ENCODE data around the gene FBXO41. TPM values are rescaled to one million over a fixed set of nuclear protein-coding genes. Genes with fewer than 3 reads are reported as not detected.
A peak's percentile ranks its signal among the peaks of the same experiment; 100 is the strongest.

FBXO41 gene
- total RNA-seq, 4 donors from 2014 or later: 0.29 to 5.6 (median 1.6) TPM

GRCh38 chr2:73212448-73213176 lies 71.7 kb downstream of the FBXO41 start:
- TF ChIP-seq CTCF (IDR thresholded peaks at IDR 0.05): peak; percentile 67 to 84 (median 74)
- no peak for TF ChIP-seq POLR2A (IDR thresholded peaks at IDR 0.05)
- DNase-seq: peak; percentile 42 to 56
- H3K4me3 ChIP-seq: no peak overlapping the region
- H3K9me3 ChIP-seq: no peaks in the 10 kb centered on the region
- H3K27me3 ChIP-seq: no peaks in the 10 kb centered on the region
- intact Hi-C loops (cut with DNase I; ENCODE audit: low total_unique reads): no loop called here
- no peak overlapping the region for H3K27ac ChIP-seq
- H3K4me1 ChIP-seq: no peaks in the 10 kb centered on the region
- no peaks in the 10 kb centered on the region for H3K36me3 ChIP-seq

- Histone ChIP-seq H3K36me3 (no peaks in the 10 kb centered on the region), H3K4me3 (no peak overlapping the region), H3K27me3 (no peaks in the 10 kb centered on the region), H3K9me3 (no peaks in the 10 kb centered on the region), H3K4me1 (no peaks in the 10 kb centered on the region), H3K27ac (no peak overlapping the region)
- TF ChIP-seq CTCF (IDR thresholded peaks at IDR 0.05): no peak
- no peak for TF ChIP-seq POLR2A (IDR thresholded peaks at IDR 0.05)
- intact Hi-C loops (cut with DNase I; ENCODE audit: low total_unique reads): no loop called here
- no peak for DNase-seq
These were observed 72.2 kb downstream of the FBXO41 start for GRCh38 chr2:73212098-73212447.

GRCh38 chr2:73210696-73211095 lies 73.6 kb downstream of the FBXO41 start:
- intact Hi-C loops (cut with DNase I; ENCODE audit: low total_unique reads): no loop called here
- no peaks in the 10 kb centered on the region for H3K4me1 ChIP-seq

GRCh38 chr2:73210019-73210418 lies 74.3 kb downstream of the FBXO41 start:
- Histone ChIP-seq H3K36me3 (no peaks in the 10 kb centered on the region), H3K27ac (no peak overlapping the region), H3K4me1 (no peaks in the 10 kb centered on the region), H3K4me3 (no peak overlapping the region), H3K27me3 (peaks cover 0 to 11% of the 10 kb centered on the region in 2 donors), H3K9me3 (no peaks in the 10 kb centered on the region)
- no peak for TF ChIP-seq CTCF (IDR thresholded peaks at IDR 0.05)
- no peak for TF ChIP-seq POLR2A (IDR thresholded peaks at IDR 0.05)
- no peak for DNase-seq
- intact Hi-C loops (cut with DNase I; ENCODE audit: low total_unique reads): no loop called here

More at GRCh38 chr2:73210696-73211095, 73.6 kb downstream of the FBXO41 start:
- H3K27ac ChIP-seq: no peak overlapping the region
- H3K4me3 ChIP-seq: no peak overlapping the region
- no peaks in the 10 kb centered on the region for H3K9me3 ChIP-seq
- no peaks in the 10 kb centered on the region for H3K36me3 ChIP-seq
- peaks cover 0 to 5% of the 10 kb centered on the region in 2 donors for H3K27me3 ChIP-seq
- no peak for TF ChIP-seq POLR2A (IDR thresholded peaks at IDR 0.05)
- no peak for TF ChIP-seq CTCF (IDR thresholded peaks at IDR 0.05)
- DNase-seq: no peak

GRCh38 chr2:73208258-73208657 lies 76.0 kb downstream of the FBXO41 start:
- Histone ChIP-seq H3K9me3 (no peaks in the 10 kb centered on the region), H3K4me3 (no peak overlapping the region), H3K27ac (no peak overlapping the region), H3K4me1 (no peaks in the 10 kb centered on the region), H3K27me3 (peaks cover 0 to 18% of the 10 kb centered on the region in 2 donors), H3K36me3 (no peaks in the 10 kb centered on the region)
- intact Hi-C loops (cut with DNase I; ENCODE audit: low total_unique reads): no loop called here
- TF ChIP-seq POLR2A (IDR thresholded peaks at IDR 0.05): no peak
- no peak for TF ChIP-seq CTCF (IDR thresholded peaks at IDR 0.05)
- DNase-seq: no peak
